Smooth muscle cell (in vitro differentiated cells): ENCODE measurements around the gene OR7C2. TPM values are rescaled to one million over a fixed set of nuclear protein-coding genes. Genes with fewer than 3 reads are reported as not detected.

Experiments
- DNase-seq: peaks from one replicate; lab custom pipeline; 2025; ENCODE audit not compliant: unreplicated experiment; lab: John Stamatoyannopoulos, UW
- H2AFZ ChIP-seq: fragments of 200-600 bp; sonication (generic); 2 replicates; pipeline ENCODE4 v1.6.0; 2016; ENCODE audit warnings: antibody characterized with exemption, low read depth, mild to moderate bottlenecking
- H3F3A ChIP-seq: fragments of 200-600 bp; sonication (generic); 2 replicates; pipeline ENCODE4 v1.6.0; 2017; ENCODE audit warnings: antibody characterized with exemption, low read depth
- H3K27ac ChIP-seq: fragments of 200-600 bp; sonication (generic); 2 replicates; pipeline ENCODE4 v1.5.1; 2016; ENCODE audit warnings: low read depth, mild to moderate bottlenecking
- H3K27me3 ChIP-seq: fragments of 200-600 bp; sonication (generic); 2 replicates; pipeline ENCODE4 v1.6.1; 2016; ENCODE audit warnings: low read depth, mild to moderate bottlenecking
- H3K36me3 ChIP-seq: fragments of 200-600 bp; sonication (generic); 2 replicates; pipeline ENCODE4 v1.5.1; 2016; ENCODE audit warnings: low read depth
- H3K4me1 ChIP-seq: fragments of 200-600 bp; sonication (generic); 2 replicates; pipeline ENCODE4 v1.5.1; 2016; ENCODE audit warnings: low read depth
- H3K4me2 ChIP-seq: fragments of 200-600 bp; sonication (generic); 2 replicates; pipeline ENCODE4 v1.6.0; 2016; ENCODE audit warnings: mild to moderate bottlenecking
- H3K4me3 ChIP-seq: fragments of 200-600 bp; sonication (generic); 2 replicates; pipeline ENCODE4 v1.5.1; 2016; ENCODE audit warnings: mild to moderate bottlenecking
- H3K79me2 ChIP-seq: fragments of 200-600 bp; sonication (generic); 2 replicates; pipeline ENCODE4 v1.6.0; 2016; ENCODE audit warnings: low read depth, mild to moderate bottlenecking
- H3K9ac ChIP-seq: fragments of 200-600 bp; sonication (generic); 2 replicates; pipeline ENCODE4 v1.6.0; 2016; ENCODE audit warnings: low read depth
- H3K9me3 ChIP-seq: fragments of 200-600 bp; sonication (generic); replicated peaks from 2 replicates; pipeline ENCODE4 v1.5.1; 2016; ENCODE audit warnings: low read depth
- H4K20me1 ChIP-seq: fragments of 200-600 bp; sonication (generic); 2 replicates; pipeline ENCODE4 v1.6.0; 2016; ENCODE audit warnings: low read depth
- CTCF ChIP-seq: fragments of 200-600 bp; sonication (generic); IDR thresholded peaks from 2 replicates; pipeline ENCODE4 v1.5.1; 2017; ENCODE audit warnings: borderline replicate concordance, mild to moderate bottlenecking, antibody characterized with exemption; ENCODE audit not compliant: insufficient read depth, poor library complexity, severe bottlenecking
- WGBS: methylation state at CpG from one replicate; pipeline ENCODE4 v1.1.7; 2016; ENCODE audit warnings: low lambda C conversion rate; 5-methylcytosine and 5-hydroxymethylcytosine counted together
- polyA plus RNA-seq: library from polyadenylated mRNA; unstranded; fragments of >200 nt; fragmentation: Nextera tagmentation; extraction: Ambion mirVana; gene quantifications from 2 replicates; pipeline ENCODE4 v1.2.1, GENCODE V29; 2016
- total RNA-seq: library from RNA; depleted of rRNA; stranded (reverse); fragments of >200 nt; gene quantifications from 2 replicates; pipeline ENCODE4 v1.2.3, GENCODE V29; 2014

Gene OR7C2
- total and polyA plus RNA-seq, 2 experiments from 2014 or later: not detected

- H3K4me3 ChIP-seq: no peak overlapping the region
- no peaks in the 10 kb centered on the region for H3K79me2 ChIP-seq
- DNase-seq: no peak
- no peaks in the 10 kb centered on the region for H3F3A ChIP-seq
- no peak for TF ChIP-seq CTCF
- H3K36me3 ChIP-seq: no peaks in the 10 kb centered on the region
- no peak overlapping the region for H3K4me2 ChIP-seq
- 65% methylated on average over 5 of the region's 5 CpGs for WGBS
- H3K9me3 ChIP-seq: no peaks in the 10 kb centered on the region
- no peaks in the 10 kb centered on the region for H3K27me3 ChIP-seq
- no peaks in the 10 kb centered on the region for H4K20me1 ChIP-seq
- no peaks in the 10 kb centered on the region for H3K4me1 ChIP-seq
- H3K9ac ChIP-seq: no peak overlapping the region
- no peak overlapping the region for H3K27ac ChIP-seq
- H2AFZ ChIP-seq: no peak overlapping the region
Observed at GRCh38 chr19:14916848-14917247, 24.4 kb upstream of the OR7C2 start.

DNA sequence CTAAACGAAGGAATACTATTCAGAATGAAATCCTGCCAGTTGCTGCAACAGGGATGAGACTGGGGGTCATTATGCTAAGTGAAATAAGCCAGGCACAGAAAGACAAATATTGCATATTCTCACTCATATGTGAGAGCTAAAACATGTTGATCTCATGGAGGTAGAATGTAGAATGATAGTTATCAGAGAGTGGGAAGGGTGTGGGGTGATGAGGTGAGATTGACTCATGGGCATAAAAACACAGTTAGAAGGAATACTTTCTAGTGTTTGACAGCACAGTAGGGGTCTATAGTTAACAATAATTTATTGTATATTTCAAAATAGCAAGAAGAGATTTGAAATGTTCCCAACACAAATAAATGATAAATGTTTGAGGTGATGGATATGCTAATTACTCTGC lies 7.8 kb upstream of the OR7C2 start:
- Histone ChIP-seq H2AFZ (no peak overlapping the region), H3K27me3 (no peaks in the 10 kb centered on the region), H3K27ac (no peak overlapping the region), H4K20me1 (no peaks in the 10 kb centered on the region), H3K9ac (no peak overlapping the region), H3K4me3 (no peak overlapping the region), H3K36me3 (no peaks in the 10 kb centered on the region), H3K4me2 (no peak overlapping the region), H3F3A (no peaks in the 10 kb centered on the region), H3K79me2 (no peaks in the 10 kb centered on the region), H3K4me1 (no peaks in the 10 kb centered on the region), H3K9me3 (no peaks in the 10 kb centered on the region)
- no peak for TF ChIP-seq CTCF
- no peak for DNase-seq
- WGBS: 48% methylated on average over 1 of the region's 1 CpG

DNA sequence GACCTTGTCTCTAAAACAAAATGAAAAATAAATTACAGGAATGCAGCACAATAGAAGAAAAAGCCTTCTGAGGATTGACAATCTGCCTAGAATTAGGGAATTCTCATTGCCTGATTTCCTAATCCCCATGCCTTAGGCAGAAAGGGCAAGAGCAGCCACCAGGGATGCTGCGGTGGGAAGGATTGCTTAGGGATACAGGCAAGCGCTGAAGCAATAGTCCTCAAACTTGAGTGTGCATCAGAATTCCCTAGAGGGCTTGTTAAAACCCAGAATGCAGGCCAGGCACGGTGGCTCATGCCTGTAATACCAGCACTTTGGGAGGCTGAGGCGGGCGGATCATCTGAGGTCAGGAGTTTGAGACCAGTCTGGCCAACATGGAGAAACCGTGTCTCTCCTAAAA lies 1.0 kb upstream of the OR7C2 start:
- Histone ChIP-seq H3F3A (no peaks in the 10 kb centered on the region), H3K27me3 (no peaks in the 10 kb centered on the region), H2AFZ (no peak overlapping the region), H3K4me2 (no peak overlapping the region), H3K9ac (no peak overlapping the region), H3K9me3 (no peaks in the 10 kb centered on the region), H3K4me3 (no peak overlapping the region), H3K36me3 (no peaks in the 10 kb centered on the region), H3K27ac (no peak overlapping the region), H4K20me1 (no peaks in the 10 kb centered on the region), H3K4me1 (no peaks in the 10 kb centered on the region), H3K79me2 (no peaks in the 10 kb centered on the region)
- no peak for TF ChIP-seq CTCF
- WGBS: 75% methylated on average over 6 of the region's 6 CpGs
- no peak for DNase-seq

GRCh38 chr19:14943601-14944000 lies 2.3 kb downstream of the OR7C2 start:
- DNase-seq: no peak
- 64% methylated on average over 4 of the region's 4 CpGs for WGBS
- Histone ChIP-seq H3K27me3 (no peaks in the 10 kb centered on the region), H2AFZ (no peak overlapping the region), H3F3A (no peaks in the 10 kb centered on the region), H3K4me2 (no peak overlapping the region), H3K36me3 (no peaks in the 10 kb centered on the region), H3K9ac (no peak overlapping the region), H3K79me2 (no peaks in the 10 kb centered on the region), H3K4me1 (no peaks in the 10 kb centered on the region), H4K20me1 (no peaks in the 10 kb centered on the region), H3K4me3 (no peak overlapping the region), H3K27ac (no peak overlapping the region), H3K9me3 (no peaks in the 10 kb centered on the region)
- no peak for TF ChIP-seq CTCF
